ENCODE data around the gene UGT2B11.

DNA sequence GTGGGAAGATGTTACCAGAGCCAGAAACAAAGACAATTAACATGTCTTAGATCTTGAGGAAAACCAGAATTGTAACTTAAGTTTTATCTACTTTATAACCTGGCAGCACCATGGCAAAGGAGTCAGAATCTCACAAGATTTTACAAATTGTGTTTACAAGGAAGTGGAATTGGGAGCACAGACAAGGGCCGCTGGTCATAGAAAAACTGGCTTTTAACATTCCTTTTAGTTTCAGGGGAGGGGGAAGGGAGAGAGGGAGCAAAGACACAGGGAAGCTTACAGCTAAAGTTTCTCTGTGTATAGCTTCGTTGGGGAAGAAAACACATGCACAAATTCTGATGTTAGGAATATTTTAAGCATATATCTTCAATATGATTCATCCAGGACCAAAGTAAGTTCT lies 10.3 kb upstream of the UGT2B11 start:
- TF ChIP-seq, protein P1, sequence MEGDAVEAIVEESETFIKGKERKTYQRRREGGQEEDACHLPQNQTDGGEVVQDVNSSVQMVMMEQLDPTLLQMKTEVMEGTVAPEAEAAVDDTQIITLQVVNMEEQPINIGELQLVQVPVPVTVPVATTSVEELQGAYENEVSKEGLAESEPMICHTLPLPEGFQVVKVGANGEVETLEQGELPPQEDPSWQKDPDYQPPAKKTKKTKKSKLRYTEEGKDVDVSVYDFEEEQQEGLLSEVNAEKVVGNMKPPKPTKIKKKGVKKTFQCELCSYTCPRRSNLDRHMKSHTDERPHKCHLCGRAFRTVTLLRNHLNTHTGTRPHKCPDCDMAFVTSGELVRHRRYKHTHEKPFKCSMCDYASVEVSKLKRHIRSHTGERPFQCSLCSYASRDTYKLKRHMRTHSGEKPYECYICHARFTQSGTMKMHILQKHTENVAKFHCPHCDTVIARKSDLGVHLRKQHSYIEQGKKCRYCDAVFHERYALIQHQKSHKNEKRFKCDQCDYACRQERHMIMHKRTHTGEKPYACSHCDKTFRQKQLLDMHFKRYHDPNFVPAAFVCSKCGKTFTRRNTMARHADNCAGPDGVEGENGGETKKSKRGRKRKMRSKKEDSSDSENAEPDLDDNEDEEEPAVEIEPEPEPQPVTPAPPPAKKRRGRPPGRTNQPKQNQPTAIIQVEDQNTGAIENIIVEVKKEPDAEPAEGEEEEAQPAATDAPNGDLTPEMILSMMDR (IDR thresholded peaks at IDR 0.05; ENCODE audit: low read length): no peak
- no peak for TF ChIP-seq EZH2phosphoT487 (IDR thresholded peaks at IDR 0.05; ENCODE audit: low read length)
